HG02571 (cell line): Measurements from ENCODE around the gene ZNF516.

Experiments
- ATAC-seq: cut with Tn5 transposase; IDR thresholded peaks from one replicate; pipeline ENCODE4 v1.9.1; 2021; ENCODE audit warnings: mild to moderate bottlenecking, moderate library complexity; ENCODE audit not compliant: unreplicated experiment

The ZNF516 gene

GRCh38 chr18:76425146-76426131 is 69.6 kb downstream of the ZNF516 start:
- no peak for ATAC-seq

- no peak for ATAC-seq
These were observed 72.2 kb downstream of the ZNF516 start for GRCh38 chr18:76422838-76423237.

- no peak for ATAC-seq
These were observed 72.9 kb downstream of the ZNF516 start for GRCh38 chr18:76422121-76422520.

GRCh38 chr18:76421685-76422078 is 73.4 kb downstream of the ZNF516 start:
- no peak for ATAC-seq

GRCh38 chr18:76420898-76421684 is 74.0 kb downstream of the ZNF516 start:
- ATAC-seq, result no peak

GRCh38 chr18:76419811-76420210 is 75.2 kb downstream of the ZNF516 start:
- no peak for ATAC-seq

- ATAC-seq, result no peak
These were observed 78.1 kb downstream of the ZNF516 start for GRCh38 chr18:76416911-76417310.

- ATAC-seq, result no peak
These were observed 80.0 kb downstream of the ZNF516 start for GRCh38 chr18:76414936-76415621.

- ATAC-seq, result no peak
These were observed 82.0 kb downstream of the ZNF516 start for GRCh38 chr18:76412818-76413565.

- ATAC-seq, result no peak
These were observed 82.8 kb downstream of the ZNF516 start for GRCh38 chr18:76412010-76412817.

- ATAC-seq, result no peak
These were observed 84.2 kb downstream of the ZNF516 start for GRCh38 chr18:76410660-76411417.

GRCh38 chr18:76410033-76410432 is 85.0 kb downstream of the ZNF516 start:
- ATAC-seq, result no peak

- ATAC-seq, result no peak
These were observed 86.5 kb downstream of the ZNF516 start for GRCh38 chr18:76408480-76409067.

- ATAC-seq, result no peak
These were observed 87.4 kb downstream of the ZNF516 start for GRCh38 chr18:76407681-76408080.

- ATAC-seq, result no peak
These were observed 88.3 kb downstream of the ZNF516 start for GRCh38 chr18:76406791-76407190.

GRCh38 chr18:76405681-76406356 is 89.2 kb downstream of the ZNF516 start:
- no peak for ATAC-seq

GRCh38 chr18:76405280-76405679 is 89.8 kb downstream of the ZNF516 start:
- ATAC-seq, result no peak

GRCh38 chr18:76404345-76404831 is 90.7 kb downstream of the ZNF516 start:
- no peak for ATAC-seq
